ENCODE results near the gene MRGPRX3. TPM values are rescaled to one million over a fixed set of nuclear protein-coding genes. Genes with fewer than 3 reads are reported as not detected.

MRGPRX3 gene
- total and polyA plus RNA-seq, 2 of the 13 experiments (the other 11 are each of a cell fraction or from before 2014, with no cell fraction given) = 0.53 TPM; not detected in 1

DNA sequence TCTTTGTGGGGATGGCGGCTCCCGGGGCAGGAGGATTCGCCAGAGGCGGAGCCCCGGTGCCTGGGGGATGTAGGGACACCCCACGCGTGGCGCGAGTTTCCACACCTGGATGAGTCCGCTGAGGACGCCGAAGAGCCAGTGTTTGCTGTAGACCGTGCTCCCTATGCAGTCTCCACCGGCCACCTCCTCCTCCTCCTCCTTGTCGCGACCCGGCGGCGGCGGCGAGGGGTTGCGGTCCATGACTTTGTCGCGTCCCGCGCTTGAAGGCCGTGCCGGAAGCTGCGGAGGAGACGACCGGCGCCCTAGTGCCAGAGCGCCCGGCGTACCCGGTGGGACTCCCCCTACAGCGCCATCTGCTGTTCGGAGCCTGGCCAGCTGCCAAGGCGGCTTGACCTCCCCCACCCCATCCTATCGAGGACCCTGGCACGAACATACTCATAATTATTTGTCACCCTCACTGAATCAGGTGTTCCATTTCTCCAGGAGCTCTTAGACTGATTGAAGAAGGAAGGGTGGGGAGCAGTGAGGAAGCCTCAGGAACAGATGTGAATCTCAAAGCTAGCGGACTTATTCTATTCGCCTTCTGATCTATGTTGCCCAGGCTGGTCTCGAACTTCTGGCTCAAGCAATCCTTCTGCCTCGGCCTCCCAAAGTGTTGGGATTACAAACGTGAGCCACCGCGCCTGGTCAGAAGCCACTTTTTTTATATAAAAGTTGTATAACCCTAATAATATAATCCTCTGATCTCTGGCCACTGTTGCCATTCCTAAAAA, 26.4 kb upstream of the MRGPRX3 start, which contains the start of gene SAAL1 (continued):
- TF ChIP-seq, protein P1, sequence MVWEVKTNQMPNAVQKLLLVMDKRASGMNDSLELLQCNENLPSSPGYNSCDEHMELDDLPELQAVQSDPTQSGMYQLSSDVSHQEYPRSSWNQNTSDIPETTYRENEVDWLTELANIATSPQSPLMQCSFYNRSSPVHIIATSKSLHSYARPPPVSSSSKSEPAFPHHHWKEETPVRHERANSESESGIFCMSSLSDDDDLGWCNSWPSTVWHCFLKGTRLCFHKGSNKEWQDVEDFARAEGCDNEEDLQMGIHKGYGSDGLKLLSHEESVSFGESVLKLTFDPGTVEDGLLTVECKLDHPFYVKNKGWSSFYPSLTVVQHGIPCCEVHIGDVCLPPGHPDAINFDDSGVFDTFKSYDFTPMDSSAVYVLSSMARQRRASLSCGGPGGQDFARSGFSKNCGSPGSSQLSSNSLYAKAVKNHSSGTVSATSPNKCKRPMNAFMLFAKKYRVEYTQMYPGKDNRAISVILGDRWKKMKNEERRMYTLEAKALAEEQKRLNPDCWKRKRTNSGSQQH (CRISPR knock-in tag; IDR thresholded peaks at IDR 0.05; ENCODE audit: low read depth) = no peak; the same call in 1 of the 2 replicates
- TF ChIP-seq ZNF570 (CRISPR knock-in tag; IDR thresholded peaks at IDR 0.05; ENCODE audit: borderline replicate concordance) (no peak), E2F1 (CRISPR knock-in tag; IDR thresholded peaks at IDR 0.05) (peak; percentile 77)

- ATAC-seq = no peak
- WGBS (ENCODE audit: low lambda C conversion rate) = 51% methylated on average over 9 of the region's 9 CpGs
- Histone ChIP-seq H3K9ac (ENCODE audit: insufficient read depth, low read depth, low read length) (no peak overlapping the region), H3K36me3 (replicated peaks in 1 of 2; ENCODE audit: control insufficient read depth in 1 of 2, insufficient read depth in 2 of 2, low read length in 2 of 2) (peaks cover 5 to 14% of the 10 kb centered on the region in 2 experiments; a peak in 3 of 5 replicates), H3K27ac (ENCODE audit: extremely low read length, insufficient read depth, low read length) (no peak overlapping the region), H3K9me3 (ENCODE audit: low read length) (no peaks in the 10 kb centered on the region), H3K4me3 (replicated peaks in 1 of 3; ENCODE audit: insufficient read depth in 1 of 3, low read depth in 2 of 3, low read length in 3 of 3) (peak overlapping the region in 1 of 3 experiments; percentile 98; a peak in 1 of 6 replicates), H2AFZ (ENCODE audit: low read length) (no peak overlapping the region), H3K27me3 (ENCODE audit: control insufficient read depth in 1 of 2, insufficient read depth in 2 of 2, low read length in 2 of 2) (no peaks in the 10 kb centered on the region; a peak in 1 of 5 replicates), H3K4me2 (ENCODE audit: low read depth, low read length) (peak overlapping the region; percentile 80), H3K79me2 (ENCODE audit: insufficient read depth, low read length) (peaks cover 22% of the 10 kb centered on the region), H4K20me1 (ENCODE audit: insufficient read depth, low read length) (no peaks in the 10 kb centered on the region), H3K4me1 (ENCODE audit: insufficient read depth, low read length) (peaks cover 21% of the 10 kb centered on the region)
- no TSS peak for BruUV-seq (replicated peaks)
- ChIA-PET POLR2A (interaction anchor here (0.9 to 1.4 kb wide), 3 partner anchors 9 to 120 kb away, joined by 4 to 6 read pairs (median 5); partner anchors contain the start of gene SERGEF), CTCF (ENCODE audit: low intra/inter-chr PET ratio, low total read pairs) (interaction anchor here (0.9 to 1.7 kb wide), 2 partner anchors 9 to 115 kb away, joined by 3 to 16 read pairs; no protein-coding TSS in a partner anchor)
- intact Hi-C loops (cut with micrococcal nuclease; ENCODE audit: unreplicated experiment) = loop anchor here (1.0 to 10.0 kb wide), 3 partner anchors 94 to 342 kb away; partner anchors contain the start of gene SERGEF
- no peak for FAIRE-seq
- TF ChIP-seq MBD4 (IDR thresholded peaks at IDR 0.05; ENCODE audit: borderline replicate concordance, low read length) (no peak), SMYD3 (CRISPR knock-in tag; IDR thresholded peaks at IDR 0.05) (0 out of 2 replicates have a peak, but pooled peaks have one; percentile 3)
- DNase-seq (ENCODE audit: low spot score) = no peak
- in situ Hi-C loops (cut with HindIII; ENCODE audit: extremely low pct_ligation_motif_present, low pct_unique_long_range_greater_than_20kb) = loop anchor here (5.0 kb wide), 1 partner anchor 94 kb away; the partner anchor contains the start of gene SERGEF
Measured at GRCh38 chr11:18106688-18107087, 25.7 kb upstream of the MRGPRX3 start.

Data from HepG2 (cell line).